Measurements from ENCODE around the gene LSS.

LSS gene

GRCh38 chr21:46165098-46165497 is 63.5 kb downstream of the LSS start:
- no peak for DNase-seq

- DNase-seq = no peak
Measured at GRCh38 chr21:46163380-46163779, 65.2 kb downstream of the LSS start.

GRCh38 chr21:46161633-46162592 is 66.7 kb downstream of the LSS start:
- DNase-seq = no peak

- DNase-seq = peak; percentile 5
Measured at GRCh38 chr21:46160907-46161632, 67.5 kb downstream of the LSS start.

GRCh38 chr21:46160657-46160906 is 68.0 kb downstream of the LSS start:
- no peak for DNase-seq

GRCh38 chr21:46159841-46160656 is 68.5 kb downstream of the LSS start:
- DNase-seq = peak; percentile 1

GRCh38 chr21:46159390-46159789 is 69.2 kb downstream of the LSS start:
- no peak for DNase-seq

- no peak for DNase-seq
Measured at GRCh38 chr21:46158666-46159300, 69.8 kb downstream of the LSS start.

GRCh38 chr21:46157987-46158451 is 70.6 kb downstream of the LSS start:
- DNase-seq = peak; percentile 0

GRCh38 chr21:46157396-46157986 is 71.1 kb downstream of the LSS start:
- DNase-seq = no peak

GRCh38 chr21:46156678-46157077 is 71.9 kb downstream of the LSS start:
- DNase-seq = peak; percentile 1

- no peak for DNase-seq
Measured at GRCh38 chr21:46156378-46156645, 72.3 kb downstream of the LSS start.

- peak; percentile 1 for DNase-seq
Measured at GRCh38 chr21:46155514-46156377, 72.8 kb downstream of the LSS start, which contains the start of gene FTCD. Gene FTCD (minus strand): TSS chr21:46155579. CDS start chr21:46155523, 56 bp downstream.

GRCh38 chr21:46154955-46155513 is 73.5 kb downstream of the LSS start:
- peak; percentile 1 for DNase-seq

GRCh38 chr21:46154155-46154954 is 74.2 kb downstream of the LSS start:
- peak; percentile 1 for DNase-seq

- peak; percentile 68 for DNase-seq
Measured at GRCh38 chr21:46153247-46154154, 75.1 kb downstream of the LSS start.

GRCh38 chr21:46152927-46153246 is 75.7 kb downstream of the LSS start:
- DNase-seq = no peak

- DNase-seq = peak; percentile 0
Measured at GRCh38 chr21:46151989-46152926, 76.3 kb downstream of the LSS start.

Measured in stimulated activated CD4-positive, alpha-beta T cell treated with anti-CD3 and anti-CD28 coated beads, Interleukin-15, amount 100 ng/mL, for 24 hours (primary cell).